ENCODE measurements around the gene CLDND1.
A peak's percentile ranks its signal among the peaks of the same experiment; 100 is the strongest.

CLDND1 gene

GRCh38 chr3:98513091-98513511 lies 9.6 kb downstream of the CLDND1 start:
- peak; percentile 45 for DNase-seq

GRCh38 chr3:98512576-98512975 lies 10.1 kb downstream of the CLDND1 start:
- DNase-seq, result no peak

- no peak for DNase-seq
Measured at GRCh38 chr3:98508582-98508981, 14.1 kb downstream of the CLDND1 start.

- DNase-seq, result peak; percentile 18
Measured at GRCh38 chr3:98504539-98504938, 18.2 kb downstream of the CLDND1 start.

- no peak for DNase-seq
Measured at GRCh38 chr3:98501863-98502576, 20.7 kb downstream of the CLDND1 start.

- no peak for DNase-seq
Measured at GRCh38 chr3:98501270-98501669, 21.4 kb downstream of the CLDND1 start.

- no peak for DNase-seq
Measured at GRCh38 chr3:98500019-98500418, 22.7 kb downstream of the CLDND1 start.

- no peak for DNase-seq
Measured at GRCh38 chr3:98497381-98497780, 25.3 kb downstream of the CLDND1 start, which contains the start of gene OR5K2. OR5K2 (plus strand) TSS chr3:98497681; CDS start chr3:98497681, 0 bp downstream.

GRCh38 chr3:98483626-98484025 lies 39.1 kb downstream of the CLDND1 start:
- no peak for DNase-seq

GRCh38 chr3:98482717-98483482 lies 39.8 kb downstream of the CLDND1 start:
- DNase-seq, result no peak

All from EL (cell line).